Tibial nerve (tissue), 4 donors: ENCODE data around the gene PDE1A.
A peak's percentile ranks its signal among the peaks of the same experiment; 100 is the strongest.

Source experiments
- CTCF ChIP-seq, 5 experiments: fragments of 200-600 bp in 3 of 5; fragments of 450-650 bp in 2 of 5; sonication (generic) in 3 of 5; IDR thresholded peaks; one replicate each; pipeline ENCODE4 v1.5.1; 2016 to 2019; ENCODE audit warnings: antibody characterized with exemption in 5 of 5, mild to moderate bottlenecking in 3 of 5, moderate library complexity in 2 of 5
- EP300 ChIP-seq, 2 donors: sonication (generic); formaldehyde crosslinking; IDR thresholded peaks; one replicate each; pipeline ENCODE4 v1.6.1; 2017; ENCODE audit warnings: antibody characterized with exemption in 2 of 2, mild to moderate bottlenecking in 1 of 2
- POLR2A ChIP-seq, 2 donors: fragments of 450-650 bp; IDR thresholded peaks; one replicate each; pipeline ENCODE4 v1.6.1; 2017; ENCODE audit warnings: antibody characterized with exemption in 2 of 2, mild to moderate bottlenecking in 2 of 2, moderate library complexity in 2 of 2

GRCh38 chr2:182324665-182325064, 102.2 kb downstream of the PDE1A start:
- no peak for TF ChIP-seq CTCF (IDR thresholded peaks at IDR 0.05)
- no peak for TF ChIP-seq POLR2A (IDR thresholded peaks at IDR 0.05)
- TF ChIP-seq EP300 (IDR thresholded peaks at IDR 0.05) = peak in 1 of 2 donors; percentile 54
